SK-N-SH (cell line): ENCODE data around the gene RAI2.

Experiments used
- EP300 ChIP-seq, 2 experiments: IDR thresholded peaks; 2 replicates each; pipeline versions ENCODE4 v1.4.0 to v1.6.1; 2012; ENCODE audit warnings: borderline replicate concordance in 1 of 2, low read depth in 1 of 2, low read length in 1 of 2
- MXI1 ChIP-seq: IDR thresholded peaks from 2 replicates; pipeline ENCODE4 v1.6.1; 2012; ENCODE audit warnings: mild to moderate bottlenecking, low read depth, low read length, improper control_type of control experiment
- RAD21 ChIP-seq: IDR thresholded peaks from 2 replicates; pipeline ENCODE4 v1.6.1; 2012; ENCODE audit warnings: mild to moderate bottlenecking, low read length
- USF2 ChIP-seq: fragments of 150-350 bp; IDR thresholded peaks from 2 replicates; pipeline ENCODE4 v1.6.1; 2017; ENCODE audit warnings: antibody characterized with exemption, low read length, low read depth, borderline replicate concordance
- TF ChIP-seq, protein P1 (sequence below): fragments of 200-600 bp; sonication (generic); IDR thresholded peaks from 2 replicates; pipeline ENCODE4 v1.6.1; 2017; ENCODE audit warnings: antibody characterized with exemption, mild to moderate bottlenecking, moderate library complexity
- TF ChIP-seq, protein P2 (sequence below): IDR thresholded peaks from 2 replicates; pipeline ENCODE4 v1.4.0; 2012; ENCODE audit warnings: low read depth

- TF ChIP-seq MXI1 (no peak), RAD21 (no peak), EP300 (IDR thresholded peaks at IDR 0.05; ENCODE audit: borderline replicate concordance in 1 of 2, low read depth in 1 of 2, low read length in 1 of 2) (no peak), USF2 (no peak)
- TF ChIP-seq, protein P1, sequence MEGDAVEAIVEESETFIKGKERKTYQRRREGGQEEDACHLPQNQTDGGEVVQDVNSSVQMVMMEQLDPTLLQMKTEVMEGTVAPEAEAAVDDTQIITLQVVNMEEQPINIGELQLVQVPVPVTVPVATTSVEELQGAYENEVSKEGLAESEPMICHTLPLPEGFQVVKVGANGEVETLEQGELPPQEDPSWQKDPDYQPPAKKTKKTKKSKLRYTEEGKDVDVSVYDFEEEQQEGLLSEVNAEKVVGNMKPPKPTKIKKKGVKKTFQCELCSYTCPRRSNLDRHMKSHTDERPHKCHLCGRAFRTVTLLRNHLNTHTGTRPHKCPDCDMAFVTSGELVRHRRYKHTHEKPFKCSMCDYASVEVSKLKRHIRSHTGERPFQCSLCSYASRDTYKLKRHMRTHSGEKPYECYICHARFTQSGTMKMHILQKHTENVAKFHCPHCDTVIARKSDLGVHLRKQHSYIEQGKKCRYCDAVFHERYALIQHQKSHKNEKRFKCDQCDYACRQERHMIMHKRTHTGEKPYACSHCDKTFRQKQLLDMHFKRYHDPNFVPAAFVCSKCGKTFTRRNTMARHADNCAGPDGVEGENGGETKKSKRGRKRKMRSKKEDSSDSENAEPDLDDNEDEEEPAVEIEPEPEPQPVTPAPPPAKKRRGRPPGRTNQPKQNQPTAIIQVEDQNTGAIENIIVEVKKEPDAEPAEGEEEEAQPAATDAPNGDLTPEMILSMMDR: no peak
- TF ChIP-seq, protein P2, sequence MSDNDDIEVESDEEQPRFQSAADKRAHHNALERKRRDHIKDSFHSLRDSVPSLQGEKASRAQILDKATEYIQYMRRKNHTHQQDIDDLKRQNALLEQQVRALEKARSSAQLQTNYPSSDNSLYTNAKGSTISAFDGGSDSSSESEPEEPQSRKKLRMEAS: no peak
Measured at GRCh38 chrX:17882680-17883079, 21.6 kb upstream of the RAI2 start.
